Mesothelial cell of epicardium (in vitro differentiated cells): Measurements from ENCODE around the gene ADCK1. TPM values are rescaled to one million over a fixed set of nuclear protein-coding genes. Genes with fewer than 3 reads are reported as not detected.

Experiments used
- DNase-seq, 2 experiments: peaks; one replicate each; pipeline ENCODE4 v3.0.0; 2021; ENCODE audit warnings: low spot score in 2 of 2; ENCODE audit not compliant: unreplicated experiment in 2 of 2
- H3K27ac Mint-ChIP-seq: 2 replicates; pipeline ENCODE4 v1.8.0; 2021; ENCODE audit warnings: mixed read lengths
- H3K27me3 Mint-ChIP-seq: 2 replicates; pipeline ENCODE4 v1.8.0; 2021; ENCODE audit warnings: low read depth, mixed read lengths
- H3K36me3 Mint-ChIP-seq: 2 replicates; pipeline ENCODE4 v1.8.0; 2021; ENCODE audit warnings: mixed read lengths
- H3K4me1 Mint-ChIP-seq: 2 replicates; pipeline ENCODE4 v1.8.0; 2021; ENCODE audit warnings: mixed read lengths
- H3K4me3 Mint-ChIP-seq: 2 replicates; pipeline ENCODE4 v1.8.0; 2021; ENCODE audit warnings: mild to moderate bottlenecking, moderate library complexity, mixed read lengths
- H3K9me3 Mint-ChIP-seq: 2 replicates; pipeline ENCODE4 v1.8.0; 2021; ENCODE audit warnings: mixed read lengths
- CTCF ChIP-seq: fragments of 200-600 bp; sonication (generic); IDR thresholded peaks from one replicate; pipeline ENCODE4 v1.5.0; 2021; ENCODE audit warnings: antibody characterized with exemption; ENCODE audit not compliant: unreplicated experiment
- total RNA-seq: library from RNA; stranded (reverse); gene quantifications from 3 replicates; pipeline ENCODE4 v1.2.1, GENCODE V29; 2021

The ADCK1 gene
- total RNA-seq, 1 donor from 2014 or later, result 13.3 TPM

GRCh38 chr14:77837926-77838325 lies 38.0 kb downstream of the ADCK1 start:
- Mint-ChIP-seq H3K4me3 (no peak overlapping the region), H3K4me1 (no peaks in the 10 kb centered on the region), H3K27ac (no peak overlapping the region), H3K36me3 (no peaks in the 10 kb centered on the region), H3K9me3 (peaks cover 4% of the 10 kb centered on the region), H3K27me3 (no peaks in the 10 kb centered on the region)
- DNase-seq, result no peak
- no peak for TF ChIP-seq CTCF

- H3K36me3 Mint-ChIP-seq, result no peaks in the 10 kb centered on the region
- H3K27ac Mint-ChIP-seq, result no peak overlapping the region
- H3K27me3 Mint-ChIP-seq, result no peaks in the 10 kb centered on the region
- no peaks in the 10 kb centered on the region for H3K4me1 Mint-ChIP-seq
- DNase-seq, result no peak
- peaks cover 4% of the 10 kb centered on the region for H3K9me3 Mint-ChIP-seq
- no peak for TF ChIP-seq CTCF
- H3K4me3 Mint-ChIP-seq, result no peak overlapping the region
These were observed 39.1 kb downstream of the ADCK1 start for GRCh38 chr14:77838831-77839511.

- Mint-ChIP-seq H3K27ac (no peak overlapping the region), H3K4me3 (no peak overlapping the region), H3K4me1 (no peaks in the 10 kb centered on the region), H3K27me3 (no peaks in the 10 kb centered on the region), H3K36me3 (no peaks in the 10 kb centered on the region), H3K9me3 (peaks cover 4% of the 10 kb centered on the region)
- TF ChIP-seq CTCF, result no peak
- no peak for DNase-seq
These were observed 43.3 kb downstream of the ADCK1 start for GRCh38 chr14:77843195-77843594.

GRCh38 chr14:77843651-77844050 lies 43.7 kb downstream of the ADCK1 start:
- no peak for TF ChIP-seq CTCF
- H3K36me3 Mint-ChIP-seq, result no peaks in the 10 kb centered on the region

GRCh38 chr14:77844802-77845201 lies 44.9 kb downstream of the ADCK1 start:
- no peaks in the 10 kb centered on the region for H3K27me3 Mint-ChIP-seq
- H3K4me1 Mint-ChIP-seq, result no peaks in the 10 kb centered on the region
- H3K4me3 Mint-ChIP-seq, result no peak overlapping the region
- H3K9me3 Mint-ChIP-seq, result peaks cover 4% of the 10 kb centered on the region
- DNase-seq, result no peak
- no peak overlapping the region for H3K27ac Mint-ChIP-seq
- TF ChIP-seq CTCF, result no peak
- no peaks in the 10 kb centered on the region for H3K36me3 Mint-ChIP-seq

More at GRCh38 chr14:77843651-77844050, 43.7 kb downstream of the ADCK1 start:
- Mint-ChIP-seq H3K4me1 (no peaks in the 10 kb centered on the region), H3K4me3 (no peak overlapping the region), H3K9me3 (peaks cover 4% of the 10 kb centered on the region), H3K27me3 (no peaks in the 10 kb centered on the region), H3K27ac (no peak overlapping the region)
- DNase-seq, result no peak
